ENCODE measurements around the gene DYNLRB2.

DYNLRB2 gene

DNA sequence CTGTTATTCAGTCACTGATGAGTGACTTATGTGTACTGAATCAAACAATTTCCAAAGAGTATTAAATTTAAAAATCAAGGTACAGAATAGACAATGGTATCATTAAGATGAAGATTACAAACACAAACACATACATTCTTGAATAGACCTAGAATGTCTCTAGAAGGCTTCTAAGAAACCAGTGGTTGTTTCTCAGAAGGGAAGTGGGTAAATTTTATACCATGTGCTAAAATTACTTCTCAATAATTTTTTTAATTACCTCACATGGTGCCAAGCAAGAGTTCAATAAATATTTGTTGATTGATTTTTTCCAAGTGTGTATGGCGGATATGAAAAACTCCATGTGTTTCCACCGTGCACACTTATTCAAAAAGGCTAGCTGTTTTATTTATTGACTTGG is 6.4 kb downstream of the DYNLRB2 start:
- no peak for DNase-seq (ENCODE audit: low read depth in 1 of 2, low spot score in 1 of 2)

DNA sequence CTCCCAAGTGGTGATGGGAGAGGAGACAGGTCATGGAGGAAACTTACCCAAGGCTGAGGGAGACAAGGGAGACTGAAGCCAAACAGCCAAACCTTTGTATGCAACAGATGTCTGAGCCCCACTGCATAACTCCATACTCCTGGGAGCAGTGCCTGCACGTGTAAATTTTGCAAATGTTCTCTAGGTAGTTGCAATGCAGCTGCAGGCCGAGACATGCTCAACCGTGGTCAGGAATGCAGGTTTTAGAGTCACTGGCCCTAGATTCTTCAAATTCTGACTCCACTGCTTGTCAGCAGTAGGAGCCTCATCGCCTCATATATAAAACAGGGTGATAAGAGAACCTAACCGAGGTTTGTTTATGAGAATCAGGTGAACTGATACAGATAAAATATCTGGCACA is 11.5 kb downstream of the DYNLRB2 start:
- DNase-seq (ENCODE audit: low read depth in 1 of 2, low spot score in 1 of 2): no peak

DNA sequence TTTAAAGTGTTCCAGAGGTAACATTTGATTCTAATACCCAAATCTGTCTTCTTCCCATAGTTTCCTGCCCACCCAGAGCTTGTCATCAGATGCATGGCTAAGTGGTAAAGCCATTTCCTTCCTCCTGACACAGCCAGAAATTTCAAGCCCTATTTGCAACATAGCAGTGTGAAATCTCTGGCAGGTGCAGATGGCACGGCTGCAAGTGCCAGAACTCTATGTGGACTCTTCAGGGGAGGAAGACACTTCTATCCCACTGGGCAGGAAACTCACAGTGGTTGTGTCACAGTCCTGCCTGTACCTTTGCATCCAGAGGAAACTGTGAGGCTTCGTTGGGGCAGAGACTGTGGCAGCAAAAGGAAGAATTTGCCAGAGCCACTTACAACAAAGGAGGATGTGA is 13.2 kb downstream of the DYNLRB2 start:
- no peak for DNase-seq (ENCODE audit: low read depth in 1 of 2, low spot score in 1 of 2)

DNA sequence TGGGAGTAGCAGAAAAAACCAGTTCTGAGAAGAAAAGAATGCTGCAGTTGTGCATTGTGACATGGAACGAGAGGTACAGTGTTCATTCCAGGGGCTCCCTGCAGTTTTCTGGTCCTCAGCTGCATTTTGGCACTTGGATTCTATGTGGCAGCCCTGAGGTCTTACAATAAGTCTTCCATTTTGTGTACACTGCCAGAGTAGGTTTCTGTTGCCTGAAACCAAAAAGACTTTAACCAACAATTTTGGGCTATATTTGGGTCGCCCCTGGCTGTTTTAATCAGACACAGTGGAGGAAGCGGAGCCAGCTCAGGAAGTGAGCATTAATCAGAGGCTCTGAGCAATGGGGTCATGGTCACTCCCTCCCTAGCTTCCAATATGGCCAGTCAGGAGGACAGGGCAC is 15.7 kb downstream of the DYNLRB2 start:
- DNase-seq (ENCODE audit: low read depth in 1 of 2, low spot score in 1 of 2): no peak

DNA sequence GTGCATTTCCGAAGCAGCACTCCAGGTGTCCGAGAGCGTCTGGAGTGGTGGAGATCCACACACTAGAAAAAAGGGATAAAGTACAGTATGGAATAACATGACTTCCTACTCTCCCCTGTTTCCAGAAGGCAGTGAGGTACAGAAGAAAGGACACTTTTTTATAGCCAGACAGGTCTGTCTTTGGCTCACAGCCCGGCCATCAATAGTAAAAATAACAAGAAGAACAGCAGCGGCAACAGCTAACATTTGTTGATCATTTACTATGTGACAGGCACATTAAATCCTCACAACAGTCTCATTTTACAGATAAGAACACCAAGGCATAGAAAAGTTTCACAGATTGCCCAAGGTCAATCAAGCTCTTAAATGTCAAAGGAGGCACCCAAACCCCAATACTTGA is 16.2 kb downstream of the DYNLRB2 start:
- DNase-seq (ENCODE audit: low read depth in 1 of 2, low spot score in 1 of 2): no peak

DNA sequence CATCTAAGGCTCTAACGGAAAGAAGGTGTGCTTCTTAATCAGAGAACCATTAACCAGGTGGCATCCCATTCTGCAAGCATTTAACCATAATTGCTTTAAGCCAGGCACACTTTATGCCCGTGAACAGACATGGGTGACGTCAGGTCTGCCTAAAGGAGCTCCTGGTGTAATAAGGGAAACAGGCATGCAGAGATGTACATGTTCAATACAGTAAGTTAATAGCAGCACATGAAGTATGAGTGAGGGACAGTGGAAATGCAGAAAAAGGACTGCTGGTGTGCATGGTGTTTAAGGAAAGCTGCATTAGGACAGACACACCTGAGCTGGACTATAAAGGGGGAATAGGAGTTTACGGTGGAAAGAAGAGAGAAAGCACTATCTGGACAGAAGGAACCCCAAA is 18.6 kb downstream of the DYNLRB2 start:
- DNase-seq (ENCODE audit: low read depth in 1 of 2, low spot score in 1 of 2): no peak

DNA sequence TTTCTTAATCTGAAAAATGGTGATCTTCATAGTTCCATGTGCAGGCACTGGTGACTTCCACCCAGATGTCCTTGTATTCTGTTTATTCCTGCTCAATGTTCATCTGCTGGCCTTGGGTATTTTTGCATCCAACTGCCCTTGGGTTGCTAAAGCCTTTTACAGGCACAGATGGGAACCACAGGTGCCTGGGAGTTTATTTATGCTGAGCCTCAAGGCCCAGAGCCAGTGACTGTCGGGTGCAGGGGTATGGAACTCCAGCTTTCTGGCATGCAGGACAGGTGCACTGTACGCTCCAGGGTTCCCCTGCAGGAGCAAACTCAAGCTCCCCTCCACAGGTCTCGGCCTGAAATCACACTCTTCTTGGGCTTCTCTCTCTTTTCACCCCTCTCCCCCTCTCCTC is 22.3 kb downstream of the DYNLRB2 start:
- DNase-seq (ENCODE audit: low read depth in 1 of 2, low spot score in 1 of 2): no peak

DNA sequence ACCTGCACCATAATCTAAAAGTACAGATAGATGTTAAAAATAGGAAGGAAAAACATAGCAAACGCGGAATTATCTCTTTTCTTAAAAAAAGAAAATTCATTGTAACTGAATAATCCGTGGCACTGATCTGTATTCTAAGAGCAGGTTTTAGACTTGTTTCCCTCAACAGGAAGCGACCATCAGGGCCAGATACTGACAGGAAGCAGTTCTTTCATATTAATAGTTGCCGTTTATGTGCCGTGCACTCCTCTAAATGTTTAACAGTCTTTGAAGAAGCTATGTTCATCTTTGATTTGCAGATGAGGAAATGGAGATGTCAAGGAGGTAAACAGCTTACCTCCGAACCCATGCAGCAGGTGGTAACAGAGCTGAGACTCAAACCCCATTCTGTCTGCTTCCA is 23.6 kb downstream of the DYNLRB2 start:
- DNase-seq (ENCODE audit: low read depth in 1 of 2, low spot score in 1 of 2): no peak

DNA sequence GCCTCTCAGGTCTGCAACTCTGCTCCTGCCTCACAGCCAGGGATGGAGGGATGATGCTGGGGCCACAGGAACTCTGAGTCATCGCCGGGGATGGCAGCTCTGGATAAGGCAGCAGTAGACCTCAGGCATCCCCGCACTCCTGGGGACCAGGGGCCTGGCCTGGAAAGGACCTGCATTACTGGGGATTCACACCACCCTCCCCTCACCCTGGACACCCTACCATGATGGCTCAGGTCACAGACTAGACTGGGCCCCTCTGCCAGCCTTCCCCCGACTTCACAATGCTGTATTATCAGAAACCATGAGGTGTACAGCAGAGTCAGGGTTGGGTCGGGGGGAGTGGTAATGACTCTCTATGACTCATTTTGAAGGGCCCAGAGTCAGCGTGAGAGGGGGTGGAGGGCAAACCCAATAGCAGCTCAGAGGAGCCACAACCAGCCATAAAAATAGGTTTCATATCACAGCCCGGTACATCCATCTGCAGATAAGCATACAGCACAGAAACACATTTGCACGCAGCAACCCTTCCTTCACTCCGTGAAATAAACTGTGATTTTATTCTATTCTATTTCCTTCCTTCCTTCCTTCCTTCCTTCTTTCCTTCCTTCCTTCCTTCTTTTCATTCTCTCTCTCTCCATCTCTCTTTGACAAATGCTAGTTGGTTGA is 28.8 kb downstream of the DYNLRB2 start:
- DNase-seq (ENCODE audit: low read depth in 1 of 2, low spot score in 1 of 2): peak; percentile 44 to 80

DNA sequence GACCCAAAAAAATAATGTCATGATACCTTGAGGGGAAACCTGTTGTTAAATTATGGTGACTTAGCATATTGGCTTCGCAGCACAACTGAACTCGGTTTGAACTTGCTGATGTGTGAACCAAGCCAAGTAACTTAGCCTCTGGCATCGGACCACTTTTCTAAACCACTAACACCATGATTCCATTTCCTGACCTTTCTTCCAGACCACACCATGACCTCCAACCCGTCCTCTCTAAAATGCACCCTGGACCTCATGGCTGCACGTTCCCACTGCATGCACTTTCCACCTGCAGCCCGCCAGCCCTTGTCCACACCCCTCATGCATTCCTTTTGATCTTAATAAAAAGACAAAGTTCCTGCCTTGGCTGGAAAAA is 29.3 kb downstream of the DYNLRB2 start:
- no peak for DNase-seq (ENCODE audit: low read depth in 1 of 2, low spot score in 1 of 2)

DNA sequence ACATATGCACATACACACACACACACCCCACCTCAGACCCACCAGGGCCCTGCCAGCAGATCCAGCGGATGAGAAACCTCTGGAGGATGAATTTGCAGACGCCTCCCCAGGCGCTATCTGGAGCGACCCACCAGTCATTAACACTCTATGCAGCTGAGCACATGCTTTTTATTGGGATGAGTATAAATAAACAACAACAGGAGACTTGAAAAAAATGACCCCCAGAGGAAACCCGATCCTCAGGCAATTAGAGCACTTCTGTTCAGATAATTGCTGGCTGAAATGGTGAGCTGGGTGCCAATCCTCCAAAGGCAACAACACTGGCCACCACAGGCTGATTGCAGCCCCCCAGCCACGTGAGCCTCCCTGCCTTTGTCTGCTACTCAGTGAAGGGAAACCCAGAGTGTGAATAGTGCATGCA is 32.9 kb downstream of the DYNLRB2 start:
- DNase-seq (ENCODE audit: low read depth in 1 of 2, low spot score in 1 of 2): no peak

DNA sequence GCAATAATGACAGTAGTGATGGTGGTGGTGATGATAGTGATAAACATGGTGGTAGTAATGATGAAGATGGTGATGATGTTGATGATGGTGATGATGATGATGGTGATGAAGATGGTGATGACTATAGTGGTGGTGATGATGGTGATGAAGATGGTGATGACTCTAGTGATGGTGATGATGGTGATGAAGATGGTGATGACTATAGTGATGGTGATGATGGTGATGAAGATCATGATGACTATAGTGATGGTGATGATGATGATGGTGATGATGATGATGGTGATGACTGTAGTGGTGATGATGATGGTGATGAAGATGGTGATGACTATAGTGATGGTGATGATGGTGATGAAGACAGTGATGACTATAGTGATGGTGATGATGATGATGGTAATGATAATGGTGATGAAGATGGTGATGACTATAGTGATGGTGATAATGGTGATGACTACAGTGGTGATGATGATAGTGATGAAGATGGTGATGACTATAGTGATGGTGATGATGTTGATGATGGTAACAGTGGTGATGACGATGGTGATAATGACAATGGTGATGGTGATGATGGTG is 35.6 kb downstream of the DYNLRB2 start:
- DNase-seq (ENCODE audit: low read depth in 1 of 2, low spot score in 1 of 2): no peak

DNA sequence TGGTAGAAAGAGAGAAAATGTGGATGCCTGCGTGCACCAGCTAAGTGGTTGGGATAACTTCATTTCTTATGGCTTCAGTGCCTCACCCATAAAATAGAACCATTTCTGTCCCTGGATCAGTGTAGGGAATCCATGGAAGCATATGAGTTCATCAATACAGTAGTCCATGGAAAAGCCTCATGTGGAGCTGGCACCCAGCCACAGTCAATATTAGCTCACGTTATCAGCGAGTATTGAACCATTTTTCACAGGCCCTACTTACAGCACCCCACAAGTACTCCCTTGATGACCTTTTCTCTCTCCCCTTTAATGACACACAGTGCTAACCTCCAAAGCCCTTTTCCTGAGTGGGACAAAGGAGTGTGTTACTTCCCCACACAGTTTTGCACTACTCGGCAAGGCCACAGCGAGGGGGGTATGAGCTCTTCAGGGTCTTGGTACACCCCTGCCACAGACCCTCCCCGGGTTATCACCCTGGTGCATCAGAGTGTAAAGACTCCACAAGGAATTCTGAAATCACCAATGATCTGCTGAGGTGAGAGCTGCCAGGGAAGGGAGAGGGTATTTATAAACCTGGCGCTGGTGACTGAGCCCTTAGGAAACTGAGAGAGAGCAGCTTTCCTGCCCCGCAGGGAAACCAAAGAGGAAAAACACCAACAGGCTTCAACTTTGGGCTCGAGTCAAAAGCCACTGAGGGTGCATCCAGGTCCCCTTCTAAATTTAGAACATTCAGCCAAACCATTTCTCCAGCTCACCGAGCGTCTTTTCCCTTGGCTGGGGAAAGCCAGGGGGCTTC is 36.9 kb downstream of the DYNLRB2 start:
- DNase-seq (ENCODE audit: low read depth in 1 of 2, low spot score in 1 of 2): no peak

DNA sequence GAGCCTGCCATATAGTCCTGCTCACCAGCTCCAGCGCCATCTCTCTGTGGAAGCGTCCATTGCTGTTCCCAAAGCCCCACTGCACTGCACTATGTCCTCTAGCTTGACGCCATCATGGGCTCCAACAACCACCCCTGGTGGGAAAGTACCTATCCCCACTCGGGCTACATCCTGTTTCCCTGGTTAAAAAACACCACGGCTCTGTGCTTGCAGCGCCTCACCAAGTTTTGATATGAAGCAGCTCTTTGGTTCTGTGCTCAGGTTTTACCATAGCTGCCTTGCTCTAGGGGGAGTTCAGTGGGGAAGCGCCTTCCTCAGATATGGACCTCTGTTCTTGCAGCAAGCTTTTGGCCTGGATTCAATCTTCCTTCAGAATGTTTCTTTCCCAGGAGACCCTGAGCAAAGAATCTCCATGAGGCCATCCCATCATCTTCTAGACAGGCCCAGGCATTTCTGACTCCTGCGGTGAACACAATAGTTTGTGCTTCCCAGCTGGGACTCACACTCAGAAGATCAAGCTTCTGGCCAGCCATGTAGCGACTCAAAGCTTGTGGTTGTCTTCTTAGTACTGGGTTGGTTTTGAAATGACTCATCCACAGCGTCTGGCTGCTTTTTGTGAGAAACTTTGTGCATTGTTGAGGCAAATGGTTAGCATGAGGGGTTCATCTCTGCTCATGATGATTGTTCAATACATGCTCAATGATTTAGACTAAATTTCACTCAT is 39.5 kb downstream of the DYNLRB2 start:
- peak; percentile 46 to 68 for DNase-seq (ENCODE audit: low read depth in 1 of 2, low spot score in 1 of 2)

DNA sequence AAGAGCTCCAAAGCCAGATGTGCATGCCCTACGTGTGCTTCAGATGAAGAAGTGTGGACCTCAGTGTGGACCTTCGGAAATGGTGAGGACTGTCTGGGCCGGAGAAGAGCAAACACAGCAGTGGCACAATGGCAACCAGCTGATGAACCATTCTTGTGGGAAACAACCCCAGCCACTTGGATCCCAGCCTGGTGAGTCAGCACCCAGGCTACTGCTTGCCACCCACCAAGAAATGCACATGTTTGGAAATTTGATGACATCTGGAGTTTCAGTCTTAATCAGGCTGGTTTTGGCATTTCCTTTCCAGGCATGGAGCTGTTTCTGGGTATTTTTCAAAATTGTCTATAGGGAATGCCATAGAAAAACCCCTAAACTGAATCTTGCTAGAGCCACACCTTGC is 42.7 kb downstream of the DYNLRB2 start:
- peak in 1 of 2 donors; percentile 39 for DNase-seq (ENCODE audit: low read depth in 1 of 2, low spot score in 1 of 2)

DNA sequence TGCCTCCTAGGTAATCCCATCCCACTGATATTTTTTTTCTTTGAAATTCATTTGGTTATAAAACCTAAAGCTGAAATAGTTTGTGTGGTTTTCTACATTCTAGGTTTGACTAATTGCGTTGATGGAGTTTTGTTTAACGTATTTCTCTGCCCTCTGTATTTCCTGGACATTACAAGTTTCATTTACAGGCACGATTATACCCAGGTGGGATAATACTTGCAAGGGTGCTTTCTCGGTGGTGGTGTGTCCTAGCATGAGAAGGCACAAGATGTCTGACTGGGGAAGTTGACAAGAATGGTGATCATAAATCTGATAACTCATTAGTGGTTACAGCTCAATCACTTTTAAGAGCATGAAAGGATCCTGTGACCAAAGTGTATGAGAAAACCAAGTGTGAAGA is 45.0 kb downstream of the DYNLRB2 start:
- DNase-seq (ENCODE audit: low read depth in 1 of 2, low spot score in 1 of 2): no peak

DNA sequence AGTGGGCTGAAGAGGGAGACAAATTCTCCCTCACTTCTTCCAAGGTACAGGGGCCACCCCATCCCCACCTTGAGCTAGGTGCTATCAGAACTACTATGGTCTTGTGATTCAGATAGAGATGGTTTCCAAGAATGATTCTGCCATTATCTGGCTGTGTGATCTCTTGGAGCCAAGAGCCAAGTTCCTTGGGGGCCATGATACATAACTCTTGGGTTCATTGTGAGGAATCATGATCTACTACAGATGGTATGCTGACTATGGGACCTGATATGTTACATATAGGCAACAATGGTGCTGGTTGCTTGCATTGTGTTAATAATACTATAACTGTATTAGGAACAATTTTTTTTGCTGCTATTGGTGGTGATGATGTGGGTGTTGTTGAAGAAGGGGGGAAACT is 45.7 kb downstream of the DYNLRB2 start:
- DNase-seq (ENCODE audit: low read depth in 1 of 2, low spot score in 1 of 2): no peak

DNA sequence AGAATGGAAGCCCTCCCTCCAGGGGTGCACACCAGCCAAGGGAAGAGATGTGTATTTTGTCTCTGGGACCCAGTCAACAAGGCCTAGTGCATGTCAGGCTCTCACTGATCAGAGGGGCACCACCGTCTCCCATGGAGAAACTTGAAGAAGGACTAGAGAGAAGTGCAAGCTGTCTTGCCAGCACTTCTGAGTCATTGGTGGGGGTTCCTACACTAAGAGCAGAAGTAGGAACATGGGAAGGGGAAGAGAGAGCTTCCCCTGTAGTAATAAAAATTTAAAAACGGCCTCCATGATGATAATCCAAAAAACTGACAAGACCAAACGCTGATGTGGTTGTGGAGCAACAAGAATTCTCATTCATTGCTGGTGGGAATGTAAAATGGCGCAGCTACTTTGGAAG is 46.3 kb downstream of the DYNLRB2 start:
- DNase-seq (ENCODE audit: low read depth in 1 of 2, low spot score in 1 of 2): no peak

DNA sequence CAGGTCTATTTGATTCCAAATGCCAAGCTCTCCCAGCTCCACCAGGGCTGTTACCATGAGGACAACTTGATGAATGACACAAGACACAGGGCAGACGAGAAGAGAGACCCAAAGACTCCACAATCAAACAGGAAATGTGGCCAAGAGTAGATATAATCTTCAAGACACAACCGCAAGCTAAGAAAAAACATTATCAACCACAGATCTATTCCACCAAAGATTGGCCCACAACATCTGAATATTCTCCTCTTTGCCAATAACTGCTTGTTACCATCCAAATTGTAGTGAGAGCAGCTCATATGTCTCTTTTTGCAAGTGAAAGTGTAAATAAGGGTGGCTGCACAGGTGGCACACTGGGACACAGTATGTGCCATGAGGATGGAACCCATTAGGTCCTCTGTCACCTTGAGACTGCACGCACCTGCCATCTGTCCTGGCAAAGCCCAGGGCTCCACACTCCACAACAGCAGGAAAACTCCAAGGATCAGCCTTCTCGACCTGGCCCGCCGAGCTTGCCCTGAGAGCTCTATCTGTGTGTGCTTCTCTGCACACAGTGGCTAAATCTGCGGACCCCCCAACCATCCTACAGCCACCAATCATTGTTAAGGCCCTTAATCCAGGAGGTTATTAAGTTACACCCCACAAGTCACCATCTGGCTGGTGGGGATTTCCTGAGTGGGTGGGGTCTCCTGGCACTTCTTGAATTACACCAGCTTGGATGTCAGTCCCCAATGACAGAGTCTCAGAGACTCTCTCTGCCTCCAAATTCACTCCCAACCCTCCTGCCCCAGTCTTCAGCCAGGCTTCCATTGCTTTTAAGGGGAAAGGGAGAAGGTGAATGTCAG is 50.5 kb downstream of the DYNLRB2 start:
- peak in 1 of 2 donors; percentile 2 for DNase-seq (ENCODE audit: low read depth in 1 of 2, low spot score in 1 of 2)

DNA sequence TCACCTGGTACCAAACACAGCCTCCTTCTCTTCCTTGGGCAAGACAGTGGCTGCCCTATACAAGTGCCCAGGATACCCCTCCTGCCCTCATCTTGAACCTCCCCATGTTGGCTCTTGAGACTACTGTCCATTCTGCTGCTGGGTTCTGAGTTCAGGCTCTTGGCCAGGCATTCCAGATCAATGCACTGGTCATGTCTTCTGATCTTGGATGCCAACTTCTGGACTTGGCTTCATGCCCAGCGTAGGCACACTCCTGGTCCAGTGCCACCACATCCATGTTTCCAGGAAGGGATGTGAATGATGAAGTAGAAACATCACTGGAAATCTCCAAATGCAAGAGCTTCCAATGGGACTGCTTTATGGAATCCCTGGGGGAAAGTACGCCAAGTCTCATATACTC is 51.5 kb downstream of the DYNLRB2 start:
- DNase-seq (ENCODE audit: low read depth in 1 of 2, low spot score in 1 of 2): no peak

DNA sequence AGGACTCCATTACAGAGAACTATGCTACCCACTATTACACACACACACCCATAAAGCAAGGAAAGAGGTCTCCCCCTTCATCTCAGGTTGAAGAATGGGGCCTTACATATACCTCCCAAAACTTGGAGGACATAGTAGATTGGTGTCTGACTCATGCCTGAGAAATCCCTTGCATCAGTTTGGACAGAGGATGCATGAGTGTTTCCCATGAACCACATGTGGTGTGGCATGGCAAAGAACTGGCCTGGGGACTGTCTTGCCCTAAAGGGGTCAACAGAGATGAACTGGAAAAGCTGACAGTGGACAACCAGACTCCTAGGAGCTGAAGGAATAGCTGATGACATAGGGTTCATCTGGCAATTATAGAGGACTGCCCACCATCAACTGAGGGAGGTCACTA is 54.0 kb downstream of the DYNLRB2 start:
- DNase-seq (ENCODE audit: low read depth in 1 of 2, low spot score in 1 of 2): no peak

Data from activated CD4-positive, alpha-beta T cell treated with anti-CD3 and anti-CD28 coated beads, Interleukin-2, amount 50 U/mL, for 24 hours (primary cell).